T-helper 1 cell (primary cell): Measurements from ENCODE around the gene NEU1.
"Not testable (repeated sequence)": the region's sequence is repeated elsewhere in the genome, so short reads cannot be mapped to it uniquely, and the experiment has no call there.

Experiments
- DNase-seq, 5 donors: peaks; one replicate each; pipeline ENCODE4 v3.0.0-alpha.2; 2012 to 2020
- total RNA-seq, 4 donors: gene quantifications; one replicate each; lab custom pipeline; 2026; lab: John Stamatoyannopoulos, UW

NEU1 gene
- 312 to 411 (median 382) reads per million in 4 donors for total RNA-seq

GRCh38 chr6:31862344-31863235 is at the start of gene NEU1:
Gene NEU1 (minus strand): TSS chr6:31862821. CDS start chr6:31862776, 45 bp downstream.
- DNase-seq, result peak; percentile 99 to 100 (median 100)

GRCh38 chr6:31911826-31912585 is 49.4 kb upstream of the NEU1 start:
- no peak for DNase-seq

DNA sequence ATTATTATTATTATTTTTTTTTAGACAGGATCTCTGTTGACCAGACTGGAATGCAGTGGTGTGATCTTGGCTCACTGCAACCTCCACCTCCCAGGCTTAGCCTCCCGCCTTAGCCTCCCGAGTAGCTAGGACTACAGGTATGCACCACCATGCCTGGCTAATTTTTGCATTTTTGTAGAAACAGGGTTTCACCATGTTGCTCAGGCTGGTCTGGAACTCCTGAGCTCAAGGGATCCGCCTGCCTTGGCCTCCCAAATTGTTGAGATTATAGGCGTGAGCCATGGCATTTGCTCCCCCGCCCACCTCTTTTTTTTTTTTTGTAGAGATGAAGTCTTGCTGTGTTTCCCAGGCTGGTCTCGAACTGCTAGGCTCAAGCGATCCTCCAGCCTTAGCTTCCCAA is 46.7 kb upstream of the NEU1 start:
- DNase-seq, result not testable (repeated sequence)

DNA sequence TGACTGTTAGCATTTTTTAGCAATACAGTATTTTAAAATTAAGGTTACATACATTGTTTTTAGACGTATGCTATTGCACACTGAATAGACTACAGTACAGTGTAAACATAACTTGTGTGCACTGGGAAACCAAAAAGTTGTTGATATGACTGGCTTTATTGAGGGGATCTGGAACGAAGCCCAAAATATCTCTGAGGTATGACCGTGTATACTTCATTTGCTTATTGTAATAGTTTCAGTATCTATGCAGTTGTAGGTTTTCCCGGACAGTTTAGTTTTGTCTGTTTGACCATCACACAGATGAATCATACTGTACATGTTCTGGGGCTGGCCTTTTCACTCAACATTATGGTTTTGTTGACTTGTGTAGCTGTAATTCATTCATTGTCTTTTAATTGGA is 46.2 kb upstream of the NEU1 start:
- no peak for DNase-seq

DNA sequence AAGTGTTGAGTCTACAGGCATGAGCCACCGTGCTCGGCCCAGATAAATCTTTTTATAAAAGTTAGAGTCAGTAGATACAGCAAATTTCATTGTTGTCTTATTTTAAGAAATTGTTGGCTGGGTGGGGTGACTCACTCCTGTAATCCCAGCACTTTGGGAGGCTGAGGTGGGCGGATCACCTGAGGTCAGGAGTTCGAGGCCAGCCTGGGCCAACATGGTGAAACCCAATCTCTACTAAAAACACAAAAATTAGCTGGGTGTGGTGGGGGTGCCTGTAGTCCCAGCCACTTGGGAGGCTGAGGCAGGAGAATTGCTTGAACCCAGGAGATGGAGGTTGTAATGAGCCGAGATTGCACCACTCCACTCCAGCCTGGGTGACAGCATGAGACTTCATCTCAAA is 45.6 kb upstream of the NEU1 start:
- DNase-seq, result not testable (repeated sequence)

DNA sequence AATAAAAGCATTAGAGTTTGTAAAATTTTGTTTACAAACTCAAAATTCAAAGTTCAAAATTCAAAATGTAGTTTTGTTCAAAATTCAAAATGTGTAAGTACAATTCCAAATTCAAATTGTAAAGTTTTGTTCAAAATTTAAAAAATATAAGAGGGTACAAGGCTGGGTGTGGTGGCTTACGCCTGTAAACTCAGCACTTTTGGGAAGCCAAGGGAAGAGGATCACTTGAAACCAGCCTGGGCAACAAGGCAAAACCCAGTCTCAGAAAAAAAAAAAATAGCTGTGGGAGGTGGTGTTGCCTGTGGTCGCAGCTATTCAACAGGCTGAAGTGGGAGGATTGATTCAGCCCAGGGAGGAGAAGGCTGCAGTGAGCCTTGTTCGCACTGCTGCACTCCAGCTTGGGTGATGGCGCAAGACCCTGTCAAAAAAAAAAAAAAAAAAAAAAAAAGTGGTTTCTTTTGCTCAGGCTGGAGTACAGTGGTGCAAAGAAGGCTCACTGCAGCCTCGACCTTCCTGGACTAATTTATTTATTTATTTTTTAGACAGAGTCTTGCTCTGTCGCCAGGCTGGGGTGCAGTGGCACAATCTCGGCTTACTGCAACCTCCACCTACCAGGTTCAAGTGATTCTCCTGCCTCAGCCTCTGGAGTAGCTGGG is 44.7 kb upstream of the NEU1 start:
- no peak for DNase-seq

GRCh38 chr6:31906727-31907126 is 44.1 kb upstream of the NEU1 start:
- not testable (repeated sequence) for DNase-seq

DNA sequence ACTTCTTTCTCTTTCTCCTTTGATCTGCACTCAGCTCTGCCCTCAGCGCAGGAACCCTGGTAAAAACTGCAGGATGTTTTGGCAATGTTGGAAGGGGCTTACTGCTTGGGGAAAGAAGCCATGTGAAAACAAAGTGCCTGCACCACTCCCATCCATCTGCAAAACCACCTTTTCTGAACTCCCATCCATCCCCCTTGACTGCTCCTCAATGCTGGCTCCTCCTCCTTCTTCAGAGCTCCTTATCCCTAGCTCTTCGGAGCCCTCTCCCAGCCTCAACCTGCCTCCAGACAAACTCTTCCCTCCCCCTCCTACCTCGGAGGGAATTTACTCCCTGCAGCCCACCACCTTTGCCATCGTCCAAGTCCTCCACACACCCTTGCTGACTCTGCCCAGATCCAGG is 43.5 kb upstream of the NEU1 start:
- no peak for DNase-seq

GRCh38 chr6:31905041-31905440 is 42.4 kb upstream of the NEU1 start:
- no peak for DNase-seq

DNA sequence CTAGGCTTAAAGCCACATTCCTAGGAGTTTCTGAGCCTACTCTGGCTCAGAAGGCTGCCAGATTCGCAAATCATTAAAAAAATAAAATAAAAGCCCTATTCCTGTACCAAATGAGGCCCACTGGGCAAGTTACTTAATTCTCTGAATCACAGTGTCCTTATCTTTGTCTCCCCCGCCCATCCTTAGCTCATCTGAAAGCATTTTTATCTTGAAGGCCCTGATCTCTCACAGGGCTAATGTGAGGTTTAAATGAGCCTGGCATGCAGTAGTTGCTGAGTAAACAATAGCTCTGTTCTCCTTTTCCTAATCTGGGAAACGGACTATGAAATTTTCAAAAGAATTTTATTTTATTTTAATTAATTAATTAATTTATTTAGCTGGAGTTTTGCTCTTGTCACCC is 41.3 kb upstream of the NEU1 start:
- DNase-seq, result no peak

- DNase-seq, result peak; percentile 75 to 86 (median 78)
These were observed 39.5 kb upstream of the NEU1 start, which contains the start of gene ZBTB12 for GRCh38 chr6:31901953-31902643. Gene ZBTB12 (minus strand): TSS chr6:31902086. CDS start chr6:31901305, 781 bp downstream.

DNA sequence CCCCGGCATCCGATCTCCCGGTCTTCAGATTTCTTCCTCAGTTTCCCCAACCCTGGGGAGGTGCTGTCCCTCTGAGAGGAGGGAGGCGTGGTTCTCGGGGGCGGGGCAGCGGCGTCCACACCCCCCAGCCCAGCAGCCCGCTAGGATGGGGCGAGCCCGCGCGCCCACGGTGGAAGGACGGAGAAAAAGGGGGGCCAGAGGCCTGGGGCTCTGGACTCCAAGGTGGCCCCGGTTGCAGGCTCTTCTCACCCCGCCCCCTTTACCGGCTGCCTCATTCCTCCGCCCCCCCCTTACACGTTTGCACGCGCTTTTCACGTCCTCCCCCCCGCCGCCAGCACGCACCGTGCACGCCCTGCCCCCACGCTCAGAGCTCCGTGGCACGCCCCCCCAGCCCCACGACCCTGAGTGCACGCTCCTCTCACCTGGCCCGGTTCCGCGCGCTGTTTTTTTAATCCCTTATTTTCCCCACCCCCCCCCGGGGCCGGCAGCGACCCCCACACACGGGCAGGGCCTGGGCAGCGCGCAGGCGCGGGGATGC is 38.9 kb upstream of the NEU1 start:
- peak; percentile 40 to 62 (median 56) for DNase-seq

DNA sequence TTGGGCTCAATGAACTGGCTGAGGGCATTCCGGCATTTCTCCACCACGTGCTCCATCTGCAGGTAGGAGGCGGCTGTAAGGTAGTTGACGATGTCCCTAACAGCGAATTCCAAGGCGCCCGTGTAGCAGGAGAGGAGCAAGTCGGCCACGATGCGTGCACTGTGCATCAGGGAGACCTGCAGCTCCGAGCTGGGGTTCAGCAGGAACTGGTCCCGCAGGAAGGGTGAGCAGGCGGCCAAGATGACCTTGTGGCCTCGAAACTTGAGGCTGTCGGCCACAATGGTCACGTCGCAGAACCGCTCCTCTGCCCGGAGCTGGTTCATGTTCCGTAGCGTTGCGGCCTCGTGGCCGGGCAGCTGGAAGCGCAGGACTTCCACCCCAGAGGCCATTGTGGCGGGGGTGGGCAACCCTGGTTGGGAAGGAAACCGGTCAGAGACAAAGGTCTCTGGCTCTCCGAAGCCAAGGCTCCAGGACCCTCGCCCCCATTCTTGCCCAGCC is 38.3 kb upstream of the NEU1 start:
- no peak for DNase-seq

DNA sequence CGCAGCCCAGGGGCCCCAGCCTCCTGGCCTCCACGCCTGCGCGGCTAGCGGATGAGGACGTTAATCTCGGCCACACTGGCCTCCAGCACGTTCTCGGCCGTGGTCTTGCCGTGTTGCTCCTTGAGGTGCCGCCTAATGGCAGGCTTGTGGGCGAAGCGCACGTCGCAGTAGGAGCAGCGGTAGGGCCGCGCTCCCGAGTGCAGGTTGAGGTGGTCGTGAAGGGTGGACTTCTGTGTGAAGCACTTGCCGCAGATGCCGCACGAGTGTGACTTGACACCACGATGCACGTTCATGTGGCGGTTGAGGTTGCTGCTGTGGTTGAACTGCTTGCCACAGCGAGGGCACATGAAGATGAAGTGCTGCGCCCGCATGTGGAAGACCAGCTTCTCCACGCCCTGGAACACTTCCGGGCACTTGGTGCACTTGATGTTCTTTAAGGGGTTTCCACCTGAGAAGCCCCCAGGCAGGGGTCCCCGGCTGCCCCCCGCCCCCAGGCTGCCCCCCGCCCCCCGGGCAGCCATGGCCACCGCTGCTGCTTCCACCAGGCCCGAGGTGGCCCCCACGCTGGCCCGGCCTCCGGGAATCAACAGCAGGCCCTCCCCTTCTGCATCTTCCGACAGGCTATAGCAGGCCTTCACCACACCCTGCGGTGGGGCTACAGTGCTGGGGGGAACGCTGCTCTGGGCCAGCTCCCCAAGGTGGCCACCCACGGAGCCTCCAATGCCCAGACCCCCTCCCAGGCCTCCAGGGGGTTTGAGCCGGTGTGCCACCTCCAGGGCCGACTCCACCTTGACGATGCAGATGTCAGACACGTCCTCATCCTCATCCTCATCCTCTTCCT is 37.5 kb upstream of the NEU1 start:
- no peak for DNase-seq

DNA sequence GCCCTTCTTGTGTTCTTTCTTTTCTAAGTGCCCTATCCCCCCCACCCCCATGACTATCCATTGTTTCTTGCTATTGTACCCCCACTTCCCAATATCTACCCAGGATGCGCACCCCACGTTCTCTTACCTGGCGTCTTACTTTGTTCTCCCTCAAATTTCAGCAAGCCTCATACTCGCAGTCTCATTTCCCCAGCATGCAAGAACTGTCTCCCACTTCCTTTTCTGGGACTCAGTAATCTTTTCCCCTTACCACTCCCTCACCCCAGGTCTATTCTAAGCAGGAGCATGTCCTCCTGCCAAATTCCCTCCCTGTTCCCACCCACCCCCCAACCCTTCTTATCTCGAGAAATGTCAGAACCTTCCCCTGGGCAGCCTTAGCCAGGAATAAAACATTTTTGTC is 36.6 kb upstream of the NEU1 start:
- no peak for DNase-seq

DNA sequence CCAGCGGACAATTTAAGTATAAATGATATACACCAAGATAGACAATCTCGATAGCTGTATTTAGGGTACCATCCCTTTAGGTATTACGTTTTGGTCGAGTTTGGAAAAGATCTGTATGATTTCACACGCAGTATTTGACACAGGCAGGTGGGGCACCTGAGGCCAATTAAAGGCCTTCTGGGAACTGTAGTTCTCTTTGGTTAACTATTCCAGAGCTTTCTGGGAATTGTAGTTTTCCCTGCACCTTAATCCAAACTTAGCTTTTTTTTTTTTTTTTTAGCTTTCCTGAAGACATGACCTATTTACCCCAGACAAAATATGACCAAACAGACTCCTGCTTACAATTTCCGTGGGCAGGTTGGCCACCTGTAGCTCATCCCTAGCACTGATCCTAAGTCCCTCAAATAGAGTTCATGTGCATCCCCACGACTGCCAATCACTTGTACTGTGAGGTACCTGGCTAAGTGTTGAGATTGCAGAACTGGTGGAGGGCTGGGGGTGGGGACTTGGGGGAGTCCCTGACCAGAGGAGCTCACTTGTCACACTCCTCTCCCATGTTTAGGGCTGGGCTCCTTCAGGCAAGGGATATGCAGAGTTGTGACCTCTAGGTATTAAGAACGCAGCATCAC is 35.9 kb upstream of the NEU1 start:
- DNase-seq, result peak in 2 of 5 donors; percentile 25 to 45

DNA sequence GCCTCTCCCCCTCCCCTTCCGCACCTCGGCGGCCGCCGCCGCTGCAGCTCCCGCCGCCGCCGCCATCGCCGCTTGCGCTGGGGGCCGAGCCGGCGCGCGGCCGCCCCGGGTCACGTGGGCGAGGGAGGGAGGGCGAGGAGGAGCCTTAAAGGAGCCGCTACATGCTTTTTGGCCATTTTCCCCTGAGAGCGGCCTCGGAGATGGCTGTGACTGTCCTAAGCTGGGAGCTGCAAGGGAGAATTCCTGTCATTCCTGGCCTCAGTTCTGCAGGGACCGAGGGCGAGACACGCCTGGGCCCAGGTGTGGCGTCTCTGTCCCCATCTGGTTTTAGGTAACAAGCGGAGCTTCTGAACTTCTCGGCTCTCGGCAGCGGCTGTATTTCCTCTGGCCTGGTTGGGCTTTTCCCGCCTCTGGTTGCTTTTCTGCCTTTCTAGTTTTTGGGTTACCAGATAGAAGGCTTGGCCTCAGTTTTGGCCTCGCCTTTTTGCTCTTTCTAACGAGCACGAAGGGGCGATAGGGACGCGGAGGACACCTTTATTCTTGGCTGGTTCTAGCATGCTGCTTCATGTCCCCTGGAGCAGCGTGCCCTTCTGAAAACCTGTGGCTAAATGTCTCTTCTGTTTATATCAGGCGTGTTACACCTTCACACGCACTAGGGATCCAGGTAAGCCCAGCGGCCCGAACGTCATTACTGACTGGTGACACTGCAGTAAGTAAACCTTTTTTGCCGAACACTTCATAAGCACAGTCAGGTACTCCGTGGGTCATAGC is 35.2 kb upstream of the NEU1 start, which contains the start of gene EHMT2:
EHMT2 (minus strand) TSS at position 87 of the 771 bp plus-strand sequence; CDS start at position 66, 21 bp downstream.
- peak; percentile 70 to 86 (median 74) for DNase-seq

DNA sequence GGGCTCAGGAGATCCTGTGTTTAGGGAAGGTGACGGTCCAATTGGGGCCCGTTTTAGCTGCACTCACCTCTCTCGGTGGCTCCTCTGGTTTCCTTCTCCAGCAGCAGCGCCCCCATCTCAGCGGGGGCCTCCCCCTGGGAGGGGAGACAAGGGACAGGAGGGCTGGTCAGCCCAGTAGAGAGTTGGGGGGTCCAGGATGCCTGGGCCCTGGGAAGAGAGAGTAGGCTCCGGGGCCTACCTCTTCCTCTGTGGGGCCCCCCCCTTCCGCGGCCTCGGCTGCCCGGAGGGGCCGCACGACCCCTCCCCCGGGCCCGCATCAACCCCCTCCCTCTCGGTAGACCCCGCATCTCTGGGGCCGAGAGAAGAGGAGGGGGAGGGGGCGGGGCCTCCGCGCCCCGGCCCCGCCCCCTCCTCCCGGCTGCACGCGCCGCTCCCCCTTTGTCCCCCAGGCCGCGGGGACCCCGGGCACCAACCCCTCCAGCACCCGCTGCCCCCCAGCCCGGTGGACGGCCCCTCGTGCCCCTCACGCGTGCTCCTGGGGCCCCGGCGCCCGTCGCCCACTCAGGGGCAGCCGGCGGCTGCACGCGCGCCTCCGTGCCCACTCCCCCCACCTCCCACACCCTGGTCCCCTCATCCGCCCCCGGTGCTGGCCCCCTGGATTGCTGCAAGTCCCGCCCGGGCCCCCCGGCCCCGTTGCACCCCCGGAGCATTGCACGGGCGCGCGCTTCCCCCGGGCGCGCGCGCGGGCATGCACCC is 34.4 kb upstream of the NEU1 start:
- peak in 1 of 5 donors; percentile 14 for DNase-seq

GRCh38 chr6:31896493-31896855 is 33.9 kb upstream of the NEU1 start:
- DNase-seq, result no peak
